SKM-1 treated with dmso at 0.1 percent for 144 hours (cell line): ENCODE results near the gene SLC10A7.
A peak's percentile ranks its signal among the peaks of the same experiment; 100 is the strongest.
"Not testable (repeated sequence)": the region's sequence is repeated elsewhere in the genome, so short reads cannot be mapped to it uniquely, and the experiment has no call there.

Experiments
- DNase-seq: peaks from one replicate; lab custom pipeline; 2025; ENCODE audit not compliant: unreplicated experiment; lab: John Stamatoyannopoulos, UW

The SLC10A7 gene

DNA sequence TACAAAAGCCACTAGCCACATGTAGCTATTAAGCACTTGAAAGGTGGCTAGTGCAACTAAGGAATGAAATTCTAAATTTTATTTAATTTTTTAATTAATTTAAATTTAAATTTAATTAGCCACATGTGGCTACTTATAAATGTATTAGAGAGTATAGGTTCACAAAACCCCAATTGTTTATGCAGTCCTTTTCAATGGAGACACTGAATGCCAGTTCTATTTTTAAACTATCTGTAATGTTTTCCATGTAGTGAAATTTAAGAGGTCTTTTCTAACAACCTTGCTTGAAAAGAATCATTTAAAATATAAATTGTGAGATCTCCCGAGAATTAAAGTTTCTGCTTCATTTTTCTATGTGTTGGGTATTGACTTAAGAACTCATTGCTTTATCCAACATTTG lies 154.4 kb downstream of the SLC10A7 start:
- no peak for DNase-seq

DNA sequence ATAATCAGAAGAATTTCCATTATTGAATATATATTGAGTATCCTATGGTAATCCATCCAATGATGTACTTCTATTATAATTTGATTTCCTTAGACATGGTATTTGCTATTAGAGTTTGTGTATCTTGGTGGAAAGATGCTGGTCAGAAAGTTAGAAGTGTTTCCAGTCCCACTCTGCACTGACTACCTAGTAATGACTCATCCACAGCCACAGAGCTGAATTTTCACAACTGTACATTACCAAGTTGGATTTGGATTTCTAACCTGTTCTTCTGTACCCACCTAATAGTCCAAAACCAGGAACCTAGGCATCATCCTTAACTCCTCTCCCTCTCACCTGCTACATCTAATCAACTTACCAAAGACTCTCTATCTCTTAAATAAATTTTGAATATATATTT lies 162.0 kb downstream of the SLC10A7 start:
- no peak for DNase-seq

DNA sequence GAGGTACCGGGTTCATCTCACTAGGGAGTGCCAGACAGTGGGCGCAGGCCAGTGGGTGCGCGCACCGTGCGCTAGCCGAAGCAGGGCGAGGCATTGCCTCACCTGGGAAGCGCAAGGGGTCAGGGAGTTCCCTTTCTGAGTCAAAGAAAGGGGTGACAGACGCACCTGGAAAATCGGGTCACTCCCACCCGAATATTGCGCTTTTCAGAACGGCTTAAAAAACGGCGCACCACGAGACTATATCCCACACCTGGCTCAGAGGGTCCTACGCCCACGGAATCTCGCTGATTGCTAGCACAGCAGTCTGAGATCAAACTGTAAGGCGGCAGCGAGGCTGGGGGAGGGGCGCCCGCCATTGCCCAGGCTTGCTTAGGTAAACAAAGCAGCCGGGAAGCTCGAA lies 171.6 kb downstream of the SLC10A7 start:
- not testable (repeated sequence) for DNase-seq

DNA sequence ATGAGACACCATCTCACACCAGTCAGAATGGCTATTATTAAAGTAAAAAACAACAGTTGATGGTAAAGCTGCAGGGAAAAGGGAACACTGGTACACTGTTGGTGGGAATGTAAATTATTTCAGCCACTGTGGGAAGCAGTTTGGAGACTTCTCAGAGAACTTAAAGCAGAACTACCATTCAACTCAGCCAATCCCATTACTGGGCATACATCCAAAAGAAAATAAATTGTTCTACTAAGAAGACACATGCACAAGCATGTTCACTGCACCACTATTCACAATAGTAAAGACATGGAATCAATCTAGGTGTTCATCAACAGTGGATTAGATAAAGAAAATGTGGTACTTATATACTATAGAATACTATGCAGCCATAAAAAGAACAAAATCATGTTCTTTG lies 172.4 kb downstream of the SLC10A7 start:
- no peak for DNase-seq

DNA sequence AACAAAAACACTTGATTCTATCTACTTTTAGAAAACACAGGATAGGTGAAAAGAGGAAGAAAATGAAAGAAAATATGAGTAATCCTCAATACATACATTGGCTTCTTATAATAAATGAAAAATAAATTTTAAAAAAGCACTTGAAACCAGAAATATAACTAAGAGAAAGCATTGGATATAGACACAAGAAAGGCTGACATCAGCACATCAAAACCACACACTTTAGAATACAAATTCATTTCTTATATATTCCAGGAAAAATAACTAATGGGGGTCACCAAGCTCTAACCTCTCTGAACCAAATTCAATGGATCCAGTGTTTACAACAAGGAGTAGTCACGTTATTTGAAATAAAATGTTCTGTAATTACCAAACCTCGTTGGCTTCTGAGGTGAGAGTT lies 173.9 kb downstream of the SLC10A7 start:
- no peak for DNase-seq

DNA sequence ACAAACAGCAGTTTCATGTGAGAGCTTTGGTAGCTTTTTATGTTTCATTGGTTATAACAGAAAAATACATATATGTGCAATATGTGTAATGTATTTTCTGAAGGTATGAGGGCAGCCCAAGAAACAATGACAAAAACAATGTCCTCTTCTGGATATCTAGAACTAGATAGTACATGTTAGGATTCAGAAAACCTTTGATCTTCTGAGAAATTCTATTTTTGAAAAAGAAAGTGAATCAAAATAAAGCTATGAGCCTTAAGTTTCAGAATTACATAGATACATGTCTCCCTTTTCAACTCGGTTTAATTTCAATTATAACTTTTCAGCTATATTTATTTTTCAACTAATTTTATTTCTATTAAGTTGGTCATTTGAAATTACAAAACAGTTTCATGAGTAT lies 175.5 kb downstream of the SLC10A7 start:
- no peak for DNase-seq

DNA sequence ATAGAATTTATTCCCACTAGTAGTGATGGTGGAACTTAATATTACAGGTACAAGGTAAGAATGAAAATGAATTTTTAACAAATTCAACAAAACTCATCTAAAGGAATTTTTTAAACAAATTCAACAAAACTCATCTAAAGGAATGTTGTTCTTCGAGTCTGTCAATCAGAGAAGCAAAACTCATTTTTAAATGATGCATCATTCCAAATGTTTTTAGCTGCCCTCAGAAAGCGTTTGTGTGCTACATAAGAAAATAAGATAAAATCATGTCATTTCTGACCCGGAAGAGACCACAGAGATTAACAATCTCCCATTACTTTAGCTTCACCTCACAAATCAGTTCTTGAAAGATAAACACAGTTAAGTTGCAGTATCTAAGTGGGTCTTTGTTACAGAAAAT lies 178.0 kb downstream of the SLC10A7 start:
- DNase-seq, result no peak

DNA sequence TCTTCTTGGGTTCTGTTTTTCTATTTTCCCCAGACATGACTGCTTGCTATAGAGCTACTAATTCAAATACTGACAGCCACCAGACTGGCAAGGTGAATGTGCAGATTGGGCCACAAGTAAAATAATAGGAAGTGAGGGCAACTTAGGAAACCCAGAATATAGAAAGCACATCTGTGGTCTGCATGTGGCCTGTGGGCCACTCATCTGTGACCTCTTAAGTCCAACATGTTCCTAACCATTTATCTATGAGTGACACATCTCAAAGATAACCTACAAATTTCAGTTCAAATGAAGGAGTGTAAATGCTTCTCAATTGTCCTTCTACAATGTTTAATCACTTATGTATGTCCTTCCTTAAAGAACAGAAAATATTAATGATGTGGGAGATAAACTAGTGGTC lies 178.5 kb downstream of the SLC10A7 start:
- no peak for DNase-seq

DNA sequence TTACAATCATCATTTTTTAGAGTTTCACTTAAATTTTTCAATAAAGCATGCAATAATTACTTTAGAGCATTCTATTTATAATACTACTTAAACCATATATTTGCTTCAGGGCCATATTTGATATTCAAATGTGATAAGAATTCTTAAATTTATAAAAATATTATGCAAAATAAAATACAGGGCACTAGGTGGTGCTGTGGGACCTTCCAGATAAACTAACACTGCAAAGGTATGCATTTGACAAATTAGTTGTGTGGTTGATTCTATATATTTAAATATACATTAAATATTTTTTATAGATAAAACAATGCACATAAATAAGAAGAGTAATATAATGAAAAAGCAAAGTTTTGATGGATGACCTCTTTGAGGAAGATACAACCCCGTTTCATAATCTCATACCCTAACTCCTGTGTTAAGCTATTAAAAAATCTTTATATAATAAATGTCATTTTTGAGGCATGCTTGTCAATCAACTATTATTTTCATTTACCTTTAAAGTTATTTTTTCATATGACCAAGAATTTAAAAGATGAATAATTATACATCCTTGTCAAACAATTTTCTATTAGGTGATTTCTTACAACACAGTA lies 179.0 kb downstream of the SLC10A7 start:
- DNase-seq, result no peak

DNA sequence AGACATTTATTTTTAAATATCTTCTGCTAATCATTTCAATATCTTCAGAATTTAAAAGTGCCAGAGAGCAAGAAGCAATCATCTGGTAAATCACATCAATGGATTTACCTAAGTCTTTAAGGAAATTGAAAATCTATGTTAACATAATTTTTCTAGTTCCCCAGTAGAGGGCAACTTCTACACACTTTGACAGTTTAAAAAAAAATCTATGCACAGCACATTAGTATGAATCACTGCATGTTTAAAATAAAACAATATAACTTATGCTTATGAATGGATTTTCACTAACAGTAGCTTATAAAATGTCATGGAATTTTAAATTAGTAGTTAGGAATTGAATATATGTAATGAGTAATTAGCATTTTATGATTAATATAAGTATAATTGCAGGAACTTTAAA lies 180.9 kb downstream of the SLC10A7 start:
- peak; percentile 22 for DNase-seq

DNA sequence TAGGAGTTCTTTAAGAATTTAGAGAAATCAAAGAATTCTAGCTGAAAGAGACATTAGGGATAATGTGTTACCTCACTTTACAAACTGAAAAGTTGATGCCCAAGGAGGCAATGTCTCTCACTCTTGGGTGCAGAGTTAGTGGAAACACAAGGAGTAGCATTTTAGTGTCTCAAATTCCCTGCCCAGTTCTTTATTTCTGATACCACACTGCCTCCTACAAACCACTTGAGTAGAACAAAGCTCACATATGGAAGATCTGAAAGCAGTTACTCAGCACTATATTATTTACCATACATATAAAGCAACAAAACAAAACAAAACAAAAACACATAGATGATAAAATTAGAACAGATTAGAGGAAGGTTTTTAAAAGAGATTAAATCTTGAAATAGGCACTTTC lies 183.2 kb downstream of the SLC10A7 start:
- DNase-seq, result no peak

DNA sequence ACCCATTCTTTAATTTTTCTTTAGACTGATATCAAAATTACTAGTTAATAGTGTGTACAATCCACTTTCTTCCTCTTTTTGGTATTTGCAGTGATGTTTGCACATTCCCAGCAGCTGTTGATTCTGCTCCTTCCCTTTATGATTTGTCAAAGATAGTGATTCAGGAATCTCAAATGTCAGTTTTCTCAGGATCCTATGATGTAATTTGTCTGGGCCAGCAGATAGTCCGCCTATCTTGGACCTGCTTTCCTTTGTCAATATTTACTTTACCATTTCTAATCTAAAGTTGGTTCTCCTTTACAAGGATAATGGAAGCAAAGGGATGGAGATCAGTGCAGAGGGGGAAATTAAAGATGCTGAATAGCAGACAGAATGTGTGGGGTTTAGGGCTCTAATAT lies 185.3 kb downstream of the SLC10A7 start:
- DNase-seq, result no peak

DNA sequence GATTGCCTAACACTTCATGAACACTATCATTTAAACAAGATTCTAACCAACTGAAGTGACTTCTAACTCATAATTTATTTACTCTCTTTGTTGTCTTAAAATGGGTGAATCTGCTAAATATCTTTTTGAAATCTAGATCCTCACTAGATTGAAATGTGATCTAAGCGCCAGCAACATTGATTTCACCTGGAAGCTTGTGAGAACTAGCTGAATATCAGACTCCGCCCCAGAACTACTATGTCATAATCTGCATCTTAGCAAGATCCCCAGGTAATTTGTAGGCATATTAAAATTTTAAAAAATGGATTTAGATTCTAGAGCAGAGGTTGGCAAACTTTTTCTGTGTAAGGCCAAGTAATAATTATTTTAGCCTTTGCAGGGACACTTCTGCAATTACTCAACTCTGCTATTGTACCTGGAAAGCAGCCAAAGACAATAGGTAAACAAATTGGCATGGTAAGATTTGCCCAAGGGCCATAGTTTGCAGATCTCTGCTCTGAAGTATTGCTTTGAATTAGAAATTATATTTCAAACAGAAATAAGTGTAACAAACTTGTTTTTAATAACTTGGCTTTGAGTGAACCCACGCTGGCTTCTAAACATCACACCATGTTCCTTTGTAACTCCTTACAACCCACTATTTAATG lies 185.9 kb downstream of the SLC10A7 start:
- no peak for DNase-seq

DNA sequence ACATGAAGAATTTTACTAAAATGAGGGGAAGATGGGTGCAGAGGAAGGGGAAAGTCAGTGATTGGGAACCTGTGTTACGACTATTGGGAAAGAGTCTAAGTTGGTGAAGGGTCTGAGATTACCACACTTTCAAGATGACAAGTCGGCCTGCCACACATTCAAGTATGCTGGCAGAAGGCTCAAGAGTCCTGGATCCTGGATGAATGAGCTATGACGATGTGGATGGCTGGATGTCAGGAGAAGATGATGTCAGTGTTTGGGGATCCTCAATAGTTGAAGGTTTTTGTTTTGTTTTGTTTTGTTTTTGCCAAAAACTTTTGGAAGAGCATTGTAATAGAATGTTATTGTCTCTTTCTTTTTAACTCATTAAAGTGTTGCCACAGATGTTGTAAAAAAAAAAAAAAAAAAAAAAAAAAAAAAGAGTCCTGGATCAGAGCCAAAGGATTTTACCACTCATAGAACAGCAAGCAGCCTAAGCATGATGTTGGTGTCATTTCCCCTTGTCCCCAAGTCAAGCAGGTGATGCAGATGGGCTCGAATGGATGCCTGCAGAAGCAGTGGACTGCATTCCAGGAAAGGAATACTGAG lies 186.8 kb downstream of the SLC10A7 start:
- DNase-seq, result no peak

DNA sequence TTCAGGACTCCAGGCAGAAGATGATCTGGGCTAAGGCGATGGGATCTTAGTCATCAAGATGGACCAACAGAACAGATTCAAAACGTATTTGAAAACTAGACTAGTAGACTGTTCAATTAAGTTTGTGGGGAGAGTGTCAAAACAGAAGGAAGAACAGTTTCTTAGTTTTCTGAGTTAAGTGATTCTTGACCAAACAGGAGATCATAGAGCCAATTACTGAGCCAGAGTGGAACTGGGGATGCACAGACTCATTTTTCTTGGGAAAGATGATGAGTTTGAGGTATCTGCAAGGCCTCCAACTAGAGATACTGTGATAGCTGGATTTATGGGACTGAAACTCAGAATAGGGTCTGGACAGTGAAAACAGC lies 187.9 kb downstream of the SLC10A7 start:
- DNase-seq, result no peak

DNA sequence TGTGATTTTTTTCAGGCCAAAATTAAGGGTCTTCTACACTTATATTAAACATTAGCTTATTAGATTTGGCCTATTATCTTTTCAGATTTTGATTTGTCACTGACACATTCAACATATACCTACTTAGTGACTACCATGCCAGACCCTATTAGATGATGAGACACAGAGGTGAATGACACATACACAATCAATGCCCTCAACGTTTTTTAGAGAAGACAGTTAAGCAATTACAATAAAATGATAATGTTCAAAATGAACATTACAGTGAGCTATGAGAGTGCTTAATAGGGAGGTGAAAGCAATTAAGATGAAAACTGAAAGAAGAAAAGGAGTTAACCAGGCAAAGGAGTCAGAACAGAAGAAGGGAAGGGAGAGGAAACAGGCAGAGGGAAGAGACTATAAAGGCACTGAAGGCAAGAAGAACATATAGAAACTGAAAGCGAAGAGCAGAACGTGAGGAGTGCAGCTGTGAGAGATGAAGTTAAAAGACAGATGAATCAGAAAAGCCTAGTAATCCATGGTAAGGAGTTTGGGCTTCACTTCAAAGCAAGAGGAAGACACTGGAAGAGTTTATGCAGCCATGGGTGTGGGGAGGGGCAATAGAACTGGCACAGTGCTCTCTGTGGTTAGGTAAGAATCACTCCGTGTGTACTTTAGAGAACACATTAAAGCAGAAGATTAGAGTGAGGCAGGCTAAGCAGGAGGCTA lies 188.4 kb downstream of the SLC10A7 start:
- DNase-seq, result no peak

DNA sequence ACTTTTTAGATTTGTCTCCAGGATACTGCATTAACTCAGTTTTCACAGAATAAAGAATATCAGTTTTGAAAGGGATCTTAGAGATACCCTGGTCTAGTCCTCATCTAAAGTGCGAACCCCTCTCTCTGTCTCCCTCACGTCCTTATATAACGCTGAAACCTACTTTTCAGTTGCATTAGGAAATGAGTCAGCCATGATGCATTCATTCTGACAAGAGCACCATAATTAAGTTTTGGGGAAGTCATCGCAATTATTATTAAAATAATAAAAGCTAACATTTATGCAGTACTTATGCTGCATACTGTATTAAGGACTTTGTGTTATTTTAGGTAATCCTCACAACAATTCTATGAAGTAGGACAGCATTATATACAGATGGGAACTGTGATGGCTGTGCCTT lies 191.3 kb downstream of the SLC10A7 start:
- DNase-seq, result no peak

DNA sequence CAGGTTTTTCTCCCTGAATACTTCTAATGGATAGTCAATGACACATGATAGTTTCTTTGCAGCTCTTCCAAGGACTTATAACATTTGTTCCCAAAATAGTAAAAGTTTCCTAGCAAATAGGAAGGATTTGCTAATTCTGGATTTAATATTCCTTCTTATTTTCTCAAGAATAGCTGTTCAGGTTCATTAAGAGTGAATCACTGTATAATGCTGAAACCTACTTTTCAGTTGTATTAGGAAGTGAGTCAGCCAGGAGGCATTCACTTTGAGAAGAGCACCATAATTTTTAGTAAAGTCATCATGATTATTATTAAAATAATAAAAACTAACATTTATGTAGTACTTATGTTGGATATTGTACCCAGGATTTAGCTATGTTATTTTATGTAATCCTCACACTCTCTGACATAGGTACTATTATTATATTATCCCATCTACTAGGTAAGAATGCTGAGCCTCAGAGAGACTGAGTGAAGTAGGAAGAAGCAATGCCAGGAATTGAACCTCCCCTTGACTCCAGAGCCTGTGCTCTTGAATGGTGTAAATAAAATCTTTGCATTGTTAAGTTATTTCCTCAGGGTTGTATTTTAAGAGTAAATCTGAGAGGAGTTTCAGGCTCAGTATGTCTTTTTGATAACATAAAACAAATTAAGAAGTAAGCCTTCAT lies 192.6 kb downstream of the SLC10A7 start:
- DNase-seq, result no peak

DNA sequence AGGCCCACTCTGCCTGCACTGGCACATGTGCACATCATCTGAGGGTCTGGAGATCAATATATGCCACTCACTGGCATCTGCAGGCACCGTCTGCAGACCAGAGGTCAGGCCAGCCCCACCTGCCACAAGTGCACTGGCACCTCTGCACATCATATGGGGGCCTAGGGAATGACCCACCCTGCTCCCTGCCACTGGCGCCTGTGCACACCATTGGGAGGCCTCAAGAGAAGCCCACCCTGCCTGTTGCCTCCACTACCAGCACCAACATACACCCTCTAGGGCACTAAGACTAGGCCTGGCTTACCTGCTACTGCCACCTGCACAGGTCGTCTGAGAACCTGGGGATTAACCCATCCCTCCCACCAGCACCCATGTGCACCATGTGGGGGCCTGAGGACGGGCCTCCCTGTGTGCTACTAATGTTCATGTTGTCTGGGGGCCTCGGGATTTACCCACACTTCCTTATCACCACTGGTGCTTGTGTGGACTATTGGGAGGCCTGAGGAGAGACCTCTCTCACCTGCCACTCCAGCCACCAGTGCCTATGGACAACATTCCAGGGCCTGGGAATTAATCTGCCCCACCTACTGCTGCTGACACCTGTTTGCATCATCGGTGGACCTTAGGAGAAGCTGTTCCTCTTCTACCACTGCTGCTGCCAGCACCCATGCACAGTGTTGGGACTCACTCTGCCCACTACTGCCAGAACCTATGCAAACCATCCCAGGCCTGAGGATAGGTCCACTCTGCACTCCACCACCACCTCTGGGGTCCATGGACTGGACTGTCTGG lies 193.7 kb downstream of the SLC10A7 start:
- DNase-seq, result no peak

DNA sequence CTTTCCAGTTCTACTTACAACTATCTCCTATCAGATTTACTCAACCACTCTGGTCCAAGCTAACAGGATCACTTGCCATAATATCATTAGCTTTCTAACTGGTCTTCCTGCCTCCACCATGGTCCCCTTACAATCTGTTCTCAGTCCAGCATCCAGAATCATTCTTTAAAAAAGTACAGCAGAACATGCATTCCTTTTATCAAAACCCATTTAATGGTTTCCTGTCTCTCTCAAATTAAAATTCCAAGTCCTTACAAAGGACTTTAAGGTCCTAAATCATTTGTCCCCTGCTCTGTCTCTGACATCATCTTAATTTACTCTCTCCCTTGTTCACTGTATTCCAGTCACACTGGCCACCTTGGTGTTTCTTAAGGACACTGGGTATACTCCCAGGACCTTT lies 202.8 kb downstream of the SLC10A7 start:
- DNase-seq, result no peak

DNA sequence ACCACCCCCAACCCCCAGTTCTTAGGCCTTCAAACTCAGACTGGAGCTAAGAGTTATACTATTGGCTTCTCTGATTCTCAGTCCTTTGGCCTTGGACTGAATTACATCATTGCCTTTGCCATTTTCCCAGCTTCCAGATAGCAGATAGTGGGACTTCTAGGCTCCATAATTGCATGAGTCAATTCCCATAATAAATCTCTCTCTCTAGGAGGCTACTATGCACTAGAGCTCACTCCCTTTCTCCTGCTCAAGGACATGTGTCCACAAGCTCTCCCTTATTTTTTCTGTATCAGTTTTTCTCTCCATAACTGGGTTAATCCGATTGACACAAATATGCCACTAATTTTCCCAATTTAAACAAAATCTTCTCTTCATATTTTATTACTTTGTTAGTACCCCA lies 204.0 kb downstream of the SLC10A7 start:
- no peak for DNase-seq
